Stomach smooth muscle (tissue), 2 donors: ENCODE results near the gene BEND3.
"Not testable (repeated sequence)": the region's sequence is repeated elsewhere in the genome, so short reads cannot be mapped to it uniquely, and the experiment has no call there.

ENCODE experiments used
- H3K27ac ChIP-seq: one replicate; pipeline ENCODE4 v1.7.0; 2013; ENCODE audit warnings: mild to moderate bottlenecking, low read length, inconsistent platforms
- H3K27me3 ChIP-seq, 2 donors: one replicate each; pipeline ENCODE4 v1.7.0; 2013; ENCODE audit warnings: low read length in 2 of 2; ENCODE audit not compliant: insufficient read depth in 2 of 2, control insufficient read depth in 1 of 2
- H3K36me3 ChIP-seq, 2 donors: one replicate each; pipeline ENCODE4 v1.7.0; 2013; ENCODE audit warnings: low read length in 2 of 2; ENCODE audit not compliant: control insufficient read depth in 2 of 2, insufficient read depth in 2 of 2
- H3K4me1 ChIP-seq: one replicate; pipeline ENCODE4 v1.7.0; 2013; ENCODE audit warnings: low read length; ENCODE audit not compliant: control insufficient read depth, insufficient read depth
- H3K4me3 ChIP-seq, 2 donors: one replicate each; pipeline ENCODE4 v1.7.0; 2013; ENCODE audit warnings: low read length in 2 of 2
- H3K9ac ChIP-seq, 2 donors: one replicate each; pipeline ENCODE4 v1.7.0; 2013; ENCODE audit warnings: low read length in 2 of 2, mild to moderate bottlenecking in 1 of 2
- H3K9me3 ChIP-seq, 2 donors: one replicate each; pipeline ENCODE4 v1.7.0; 2013; ENCODE audit warnings: low read length in 2 of 2; ENCODE audit not compliant: control insufficient read depth in 2 of 2
- donor health status: healthy.
- donor health status: Pancreatic carcinoma.

Gene BEND3

GRCh38 chr6:107107791-107108190, 7.5 kb downstream of the BEND3 start:
- Histone ChIP-seq H3K9ac (no peak overlapping the region), H3K27me3 (peaks cover 0 to 2% of the 10 kb centered on the region in 2 donors), H3K27ac (no peak overlapping the region), H3K9me3 (no peaks in the 10 kb centered on the region), H3K4me3 (no peak overlapping the region), H3K4me1 (no peaks in the 10 kb centered on the region), H3K36me3 (no peaks in the 10 kb centered on the region)

GRCh38 chr6:107106165-107106564, 9.2 kb downstream of the BEND3 start:
- no peak overlapping the region for H3K27ac ChIP-seq
- peaks cover 0 to 2% of the 10 kb centered on the region in 2 donors for H3K27me3 ChIP-seq
- no peaks in the 10 kb centered on the region for H3K36me3 ChIP-seq
- no peak overlapping the region for H3K4me3 ChIP-seq
- no peaks in the 10 kb centered on the region for H3K9me3 ChIP-seq
- no peaks in the 10 kb centered on the region for H3K4me1 ChIP-seq
- H3K9ac ChIP-seq: no peak overlapping the region

DNA sequence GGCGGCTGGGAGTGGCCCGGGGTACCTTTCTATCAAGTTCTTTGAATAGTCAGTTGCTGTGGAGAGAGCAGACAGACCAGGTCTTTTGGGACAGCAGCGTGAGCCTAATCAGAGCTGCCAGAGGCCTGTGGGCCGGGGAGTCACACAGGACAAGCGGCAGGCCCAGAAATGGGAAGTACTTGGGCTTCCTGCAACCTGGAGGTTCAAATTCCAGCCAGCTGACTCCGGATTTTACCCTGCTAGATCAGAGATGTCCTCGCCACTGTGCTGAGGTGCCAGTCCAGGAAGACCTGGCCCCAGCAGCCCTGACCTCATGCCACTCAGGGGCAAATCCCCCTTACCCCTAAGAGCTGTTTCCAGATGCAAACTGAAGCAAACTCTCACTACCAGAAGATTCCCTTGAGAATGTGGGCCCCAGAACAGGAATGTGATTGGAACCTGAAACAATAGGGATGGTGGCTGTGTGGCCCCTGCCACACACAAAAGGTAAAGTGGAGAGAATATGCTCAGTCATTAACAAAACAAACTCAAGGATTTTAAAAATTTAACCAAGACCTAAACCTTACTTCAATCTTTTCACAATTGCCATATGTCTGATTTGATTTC, 9.7 kb downstream of the BEND3 start:
- no peak overlapping the region for H3K9ac ChIP-seq
- H3K4me1 ChIP-seq: no peaks in the 10 kb centered on the region
- H3K27ac ChIP-seq: no peak overlapping the region
- no peak overlapping the region for H3K4me3 ChIP-seq
- H3K27me3 ChIP-seq: peaks cover 0 to 2% of the 10 kb centered on the region in 2 donors
- no peaks in the 10 kb centered on the region for H3K9me3 ChIP-seq
- no peaks in the 10 kb centered on the region for H3K36me3 ChIP-seq

- H3K4me3 ChIP-seq: no peak overlapping the region
- H3K4me1 ChIP-seq: no peaks in the 10 kb centered on the region
- H3K27ac ChIP-seq: no peak overlapping the region
- H3K36me3 ChIP-seq: peaks cover 0 to 3% of the 10 kb centered on the region in 2 donors
- no peak overlapping the region for H3K9ac ChIP-seq
- H3K27me3 ChIP-seq: peaks cover 0 to 2% of the 10 kb centered on the region in 2 donors
- no peaks in the 10 kb centered on the region for H3K9me3 ChIP-seq
Measured at GRCh38 chr6:107103082-107103481, 12.2 kb downstream of the BEND3 start.

DNA sequence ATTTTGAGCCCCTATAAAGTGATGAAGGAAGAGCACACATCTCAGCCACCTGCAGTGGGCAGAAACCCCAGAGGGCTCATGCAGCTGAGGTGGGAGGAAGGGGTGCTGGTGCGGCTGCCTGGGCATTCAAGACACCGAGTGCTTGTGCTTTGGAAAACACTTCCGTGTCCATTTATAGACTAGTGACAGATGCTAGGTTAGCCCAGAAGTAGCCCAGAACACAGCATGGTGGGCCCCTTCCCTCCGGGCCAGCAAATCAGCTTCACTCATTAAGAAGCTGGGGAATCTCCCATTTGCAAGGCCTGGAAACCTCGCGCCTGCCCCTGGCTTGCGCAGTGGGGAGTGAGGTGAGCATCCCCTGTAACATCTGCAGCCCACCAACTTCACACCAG, 12.9 kb downstream of the BEND3 start:
- peaks cover 0 to 2% of the 10 kb centered on the region in 2 donors for H3K27me3 ChIP-seq
- no peaks in the 10 kb centered on the region for H3K4me1 ChIP-seq
- no peaks in the 10 kb centered on the region for H3K9me3 ChIP-seq
- H3K4me3 ChIP-seq: no peak overlapping the region
- peaks cover 0 to 3% of the 10 kb centered on the region in 2 donors for H3K36me3 ChIP-seq
- H3K9ac ChIP-seq: no peak overlapping the region
- H3K27ac ChIP-seq: no peak overlapping the region

DNA sequence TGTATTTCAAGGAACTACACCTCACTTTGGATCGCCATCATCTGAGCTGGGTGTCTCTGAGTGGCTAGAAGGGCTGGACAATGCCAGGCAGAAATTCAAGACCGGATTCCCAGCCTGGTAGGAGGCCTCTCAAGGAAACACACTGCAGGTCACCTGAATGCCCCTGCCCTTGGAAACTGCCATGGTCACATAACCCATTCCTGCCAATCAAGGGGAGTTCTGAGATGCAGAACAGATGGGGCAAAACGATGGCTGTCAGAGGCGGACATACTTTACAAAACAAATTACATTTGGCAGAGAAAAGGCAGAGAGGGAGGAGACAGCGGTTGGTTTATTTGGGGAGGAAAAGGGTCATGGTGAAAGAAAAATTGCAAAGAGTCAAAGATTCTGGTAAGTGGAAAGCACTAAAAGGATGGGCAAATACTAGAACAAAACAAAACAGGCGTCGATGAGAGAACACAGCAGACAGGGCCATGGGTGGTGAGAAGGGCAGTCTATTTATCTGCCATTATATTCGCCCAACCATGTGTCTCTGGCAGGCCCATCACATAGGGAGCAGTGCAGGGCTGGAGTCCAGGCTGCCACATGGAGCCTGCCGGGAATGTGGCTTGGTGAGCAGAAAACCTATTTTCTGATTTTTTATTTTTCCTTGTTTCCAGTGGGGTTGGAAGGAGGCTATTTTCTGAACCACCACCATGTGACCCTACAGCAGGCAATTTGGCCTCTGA, 13.5 kb downstream of the BEND3 start:
- Histone ChIP-seq H3K4me1 (no peaks in the 10 kb centered on the region), H3K27ac (no peak overlapping the region), H3K36me3 (peaks cover 0 to 3% of the 10 kb centered on the region in 2 donors)

GRCh38 chr6:107101211-107101610, 14.1 kb downstream of the BEND3 start:
- no peaks in the 10 kb centered on the region for H3K9me3 ChIP-seq
- H3K27ac ChIP-seq: no peak overlapping the region
- H3K9ac ChIP-seq: no peak overlapping the region
- peaks cover 0 to 2% of the 10 kb centered on the region in 2 donors for H3K27me3 ChIP-seq
- H3K4me3 ChIP-seq: no peak overlapping the region
- peaks cover 0 to 3% of the 10 kb centered on the region in 2 donors for H3K36me3 ChIP-seq
- H3K4me1 ChIP-seq: no peaks in the 10 kb centered on the region

More for the DNA sequence above, 13.5 kb downstream of the BEND3 start:
- H3K4me3 ChIP-seq: no peak overlapping the region
- H3K9me3 ChIP-seq: no peaks in the 10 kb centered on the region
- H3K9ac ChIP-seq: no peak overlapping the region
- H3K27me3 ChIP-seq: peaks cover 0 to 2% of the 10 kb centered on the region in 2 donors

- Histone ChIP-seq H3K9ac (no peak overlapping the region), H3K4me3 (no peak overlapping the region), H3K36me3 (peaks cover 0 to 3% of the 10 kb centered on the region in 2 donors), H3K27me3 (no peaks in the 10 kb centered on the region), H3K4me1 (no peaks in the 10 kb centered on the region), H3K9me3 (no peaks in the 10 kb centered on the region), H3K27ac (no peak overlapping the region)
Measured at GRCh38 chr6:107098436-107099307, 16.6 kb downstream of the BEND3 start.

DNA sequence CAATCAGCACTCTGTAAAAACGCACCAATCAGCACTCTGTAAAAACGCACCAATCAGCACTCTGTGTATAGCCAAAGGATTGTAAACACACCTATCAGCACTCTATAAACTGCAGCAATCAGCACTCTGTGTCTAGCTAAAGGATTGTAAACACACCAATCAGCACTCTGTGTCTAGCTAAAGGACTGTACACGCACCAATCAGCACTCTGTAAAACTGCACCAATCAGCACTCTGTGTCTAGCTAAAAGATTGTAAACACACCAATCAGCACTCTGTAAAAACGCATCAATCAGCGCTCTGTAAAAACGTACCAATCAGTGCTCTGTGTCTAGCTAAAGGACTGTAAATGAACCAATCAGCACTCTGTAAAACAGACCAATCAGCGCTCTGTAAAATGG, 30.9 kb downstream of the BEND3 start:
- H3K36me3 ChIP-seq, H3K27ac ChIP-seq, H3K4me1 ChIP-seq, H3K4me3 ChIP-seq, H3K9me3 ChIP-seq, H3K27me3 ChIP-seq, H3K9ac ChIP-seq: not testable (repeated sequence)

- H3K36me3 ChIP-seq: peaks cover 0 to 2% of the 10 kb centered on the region in 2 donors
- no peak overlapping the region for H3K27ac ChIP-seq
- H3K4me3 ChIP-seq: no peak overlapping the region
- H3K4me1 ChIP-seq: no peaks in the 10 kb centered on the region
- no peaks in the 10 kb centered on the region for H3K9me3 ChIP-seq
- H3K9ac ChIP-seq: no peak overlapping the region
- no peaks in the 10 kb centered on the region for H3K27me3 ChIP-seq
Measured at GRCh38 chr6:107083921-107084320, 31.4 kb downstream of the BEND3 start.
